Upper lobe of left lung (tissue), 6 donors: Measurements from ENCODE around the gene NOL11. TPM values are rescaled to one million over a fixed set of nuclear protein-coding genes. Genes with fewer than 3 reads are reported as not detected.
A peak's percentile ranks its signal among the peaks of the same experiment; 100 is the strongest.
"Not testable (repeated sequence)": the region's sequence is repeated elsewhere in the genome, so short reads cannot be mapped to it uniquely, and the experiment has no call there.

Experiments
- ATAC-seq, 2 donors: fragments of 200-7000 bp; cut with Tn5 transposase; one replicate each; pipeline ENCODE4 v1.9.1; 2022; ENCODE audit warnings: mild to moderate bottlenecking in 2 of 2, moderate library complexity in 2 of 2; ENCODE audit not compliant: low FRiP score in 2 of 2
- DNase-seq, 2 donors: peaks; one replicate each; pipeline ENCODE4 v3.0.0-alpha.2; 2019 to 2020
- H3K27ac ChIP-seq, 4 donors: fragments of 200-600 bp; sonication (generic); one replicate each; pipeline ENCODE4 v1.5.1; 2016 to 2019
- H3K27me3 ChIP-seq, 4 donors: fragments of 200-600 bp; sonication (generic); one replicate each; pipeline ENCODE4 v1.5.1; 2017 to 2019
- H3K36me3 ChIP-seq, 4 donors: fragments of 200-600 bp; sonication (generic); one replicate each; pipeline ENCODE4 v1.5.1; 2016 to 2019
- H3K4me1 ChIP-seq, 4 donors: fragments of 200-600 bp; sonication (generic); one replicate each; pipeline ENCODE4 v1.5.1; 2018 to 2019
- H3K4me3 ChIP-seq, 4 donors: fragments of 200-600 bp; sonication (generic); one replicate each; pipeline ENCODE4 v1.5.1; 2017 to 2019; ENCODE audit warnings: mild to moderate bottlenecking in 2 of 4, moderate library complexity in 1 of 4
- H3K9me3 ChIP-seq, 4 donors: fragments of 200-600 bp; sonication (generic); one replicate each; pipeline ENCODE4 v1.5.1; 2018 to 2019
- EP300 ChIP-seq, 4 donors: sonication (generic); formaldehyde crosslinking; IDR thresholded peaks; one replicate each; pipeline ENCODE4 v1.5.1; 2017; ENCODE audit warnings: antibody characterized with exemption in 4 of 4, control low read depth in 2 of 4
- POLR2A ChIP-seq, 4 donors: fragments of 450-650 bp; IDR thresholded peaks; one replicate each; pipeline ENCODE4 v1.5.1; 2016 to 2017; ENCODE audit warnings: antibody characterized with exemption in 4 of 4, mild to moderate bottlenecking in 2 of 4
- POLR2AphosphoS5 ChIP-seq, 2 donors: sonication (generic); formaldehyde crosslinking; IDR thresholded peaks; one replicate each; pipeline ENCODE4 v1.5.1; 2017; ENCODE audit warnings: antibody characterized with exemption in 2 of 2
- WGBS, 2 donors: methylation state at CpG; one replicate each; pipeline ENCODE4 v1.1.5; 2017 to 2018; 5-methylcytosine and 5-hydroxymethylcytosine counted together
- total RNA-seq, 6 donors: library from RNA; depleted of rRNA in 4 of 6; stranded (reverse); fragments of >200 nt in 4 of 6; gene quantifications; one replicate each; pipeline versions ENCODE4 v1.1.0 to v1.2.1, GENCODE V29; 2016 to 2021
- TF ChIP-seq, protein P1 (sequence below), 6 experiments: fragments of 450-650 bp in 4 of 6; fragments of 200-600 bp in 2 of 6; sonication (generic) in 2 of 6; IDR thresholded peaks; one replicate each; pipeline ENCODE4 v1.5.1; 2016 to 2019; ENCODE audit warnings: antibody characterized with exemption in 6 of 6
- donor health status: DM: no; HTN: no; CAD: no; lungs with moderate emphysema.
- donor health status: DM: no; HTN: yes; CAD: no; lungs with severe emphysema.

Gene NOL11
- total RNA-seq, 6 donors from 2014 or later, result 7.4 to 39.8 (median 26.6) TPM

DNA sequence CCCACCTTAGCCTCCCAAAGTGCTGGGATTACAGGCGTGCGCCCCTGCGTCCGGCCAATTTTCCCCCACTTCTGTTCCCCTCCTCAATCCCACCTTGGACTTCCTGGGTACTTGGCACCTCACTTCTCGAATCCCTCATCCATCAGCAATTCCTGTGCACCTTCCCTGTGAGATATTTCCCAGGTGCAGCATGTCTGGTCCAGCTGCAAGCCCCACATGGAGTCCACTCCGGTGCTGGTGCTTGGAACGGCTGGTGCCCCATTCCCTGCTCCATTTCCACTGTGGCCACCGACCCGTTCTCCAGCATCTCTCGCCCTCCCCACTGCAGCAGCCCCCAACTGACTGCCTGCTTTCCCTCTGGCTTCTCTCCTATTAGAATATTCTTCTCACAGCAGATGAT is 35.3 kb downstream of the NOL11 start:
- Histone ChIP-seq H3K4me1 (peaks cover 0 to 6% (median 0%) of the 10 kb centered on the region in 4 donors), H3K36me3 (peaks cover 0 to 33% (median 18%) of the 10 kb centered on the region in 4 donors), H3K9me3 (no peaks in the 10 kb centered on the region), H3K4me3 (no peak overlapping the region), H3K27ac (no peak overlapping the region), H3K27me3 (no peaks in the 10 kb centered on the region)
- ATAC-seq, result no peak
- TF ChIP-seq POLR2A (IDR thresholded peaks at IDR 0.05) (no peak), EP300 (IDR thresholded peaks at IDR 0.05) (no peak), POLR2AphosphoS5 (IDR thresholded peaks at IDR 0.05) (no peak)
- TF ChIP-seq, protein P1, sequence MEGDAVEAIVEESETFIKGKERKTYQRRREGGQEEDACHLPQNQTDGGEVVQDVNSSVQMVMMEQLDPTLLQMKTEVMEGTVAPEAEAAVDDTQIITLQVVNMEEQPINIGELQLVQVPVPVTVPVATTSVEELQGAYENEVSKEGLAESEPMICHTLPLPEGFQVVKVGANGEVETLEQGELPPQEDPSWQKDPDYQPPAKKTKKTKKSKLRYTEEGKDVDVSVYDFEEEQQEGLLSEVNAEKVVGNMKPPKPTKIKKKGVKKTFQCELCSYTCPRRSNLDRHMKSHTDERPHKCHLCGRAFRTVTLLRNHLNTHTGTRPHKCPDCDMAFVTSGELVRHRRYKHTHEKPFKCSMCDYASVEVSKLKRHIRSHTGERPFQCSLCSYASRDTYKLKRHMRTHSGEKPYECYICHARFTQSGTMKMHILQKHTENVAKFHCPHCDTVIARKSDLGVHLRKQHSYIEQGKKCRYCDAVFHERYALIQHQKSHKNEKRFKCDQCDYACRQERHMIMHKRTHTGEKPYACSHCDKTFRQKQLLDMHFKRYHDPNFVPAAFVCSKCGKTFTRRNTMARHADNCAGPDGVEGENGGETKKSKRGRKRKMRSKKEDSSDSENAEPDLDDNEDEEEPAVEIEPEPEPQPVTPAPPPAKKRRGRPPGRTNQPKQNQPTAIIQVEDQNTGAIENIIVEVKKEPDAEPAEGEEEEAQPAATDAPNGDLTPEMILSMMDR (IDR thresholded peaks at IDR 0.05), result no peak
- DNase-seq, result peak in 1 of 2 donors; percentile 19
- 95 to 97% methylated on average over 10 of the region's 10 CpGs for WGBS, 2 donors

DNA sequence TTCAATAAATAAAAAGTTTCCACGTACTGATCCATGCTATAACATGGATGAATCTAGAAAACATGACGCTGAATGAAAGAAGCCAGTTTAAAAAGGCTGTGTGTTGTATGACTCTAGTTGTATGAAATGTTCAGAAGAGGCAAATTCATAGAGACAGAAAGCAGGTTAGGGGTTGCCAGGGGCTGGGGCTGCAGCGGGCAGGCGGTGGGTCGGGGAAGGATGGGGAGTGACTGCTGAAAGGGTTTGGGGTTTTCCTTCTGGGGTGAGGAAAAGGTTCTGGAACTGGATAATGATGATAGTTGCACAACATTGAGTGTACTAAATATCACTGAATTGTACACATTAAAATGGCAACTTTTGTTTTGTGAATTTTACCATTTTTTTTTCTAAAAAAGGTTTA is 36.3 kb downstream of the NOL11 start:
- H3K9me3 ChIP-seq, result no peaks in the 10 kb centered on the region
- peak in 1 of 2 donors; percentile 50 for DNase-seq
- H3K4me3 ChIP-seq, result no peak overlapping the region
- no peaks in the 10 kb centered on the region for H3K27me3 ChIP-seq
- no peak overlapping the region for H3K27ac ChIP-seq
- 94 to 95% methylated on average over 5 of the region's 5 CpGs for WGBS, 2 donors
- H3K36me3 ChIP-seq, result peaks cover 0 to 23% (median 13%) of the 10 kb centered on the region in 4 donors
- TF ChIP-seq, protein P1 (IDR thresholded peaks at IDR 0.05), result no peak
- no peak for TF ChIP-seq POLR2A (IDR thresholded peaks at IDR 0.05)
- TF ChIP-seq POLR2AphosphoS5 (IDR thresholded peaks at IDR 0.05), result no peak
- TF ChIP-seq EP300 (IDR thresholded peaks at IDR 0.05), result no peak
- no peak for ATAC-seq
- peaks cover 0 to 6% (median 0%) of the 10 kb centered on the region in 4 donors for H3K4me1 ChIP-seq

DNA sequence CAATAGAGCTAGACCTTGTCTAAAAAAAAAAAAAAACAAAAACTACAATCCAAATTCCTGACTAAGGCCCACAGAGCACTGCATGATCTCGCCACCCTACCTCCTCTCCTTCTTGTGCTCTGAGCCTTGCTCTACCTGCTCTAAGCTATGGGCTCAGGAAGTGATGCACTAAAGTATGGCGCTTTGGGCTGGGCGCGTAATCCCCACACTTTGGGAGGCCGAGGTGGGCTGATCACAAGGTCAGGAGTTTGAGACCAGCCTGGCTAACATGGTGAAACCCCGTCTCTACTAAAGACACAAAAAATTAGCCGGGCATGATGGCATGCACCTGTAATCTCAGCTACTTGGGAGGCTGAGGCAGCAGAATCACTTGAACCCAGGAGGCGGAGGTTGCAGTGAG is 37.0 kb downstream of the NOL11 start:
- ATAC-seq, H3K4me3 ChIP-seq, H3K9me3 ChIP-seq, DNase-seq, H3K27me3 ChIP-seq, H3K27ac ChIP-seq, H3K4me1 ChIP-seq: not testable (repeated sequence)
- peaks cover 0 to 16% (median 9%) of the 10 kb centered on the region in 4 donors for H3K36me3 ChIP-seq
- 85 to 92% methylated on average over 4 to 8 of the region's 8 CpGs for WGBS, 2 donors

DNA sequence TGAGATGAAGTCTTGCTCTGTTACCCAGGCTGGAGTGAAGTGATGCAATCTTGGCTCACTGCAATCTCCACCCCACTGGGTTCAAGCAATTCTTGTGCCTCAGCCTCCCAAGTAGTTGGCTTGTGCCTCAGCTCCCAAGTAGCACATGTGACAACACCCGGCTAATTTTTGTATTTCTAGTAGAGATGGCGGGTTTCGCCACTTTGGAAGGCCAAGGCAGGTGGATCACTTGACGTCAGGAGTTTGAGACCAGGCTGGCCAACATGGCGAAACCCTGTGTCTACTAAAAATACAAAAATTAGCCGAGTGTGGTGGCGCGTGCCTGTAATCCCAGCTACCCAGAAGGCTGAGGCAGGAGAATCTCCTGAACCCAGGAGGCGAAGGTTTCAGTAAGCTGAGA is 39.0 kb downstream of the NOL11 start:
- not testable (repeated sequence) for H3K27ac ChIP-seq, DNase-seq, H3K9me3 ChIP-seq, H3K4me1 ChIP-seq, H3K27me3 ChIP-seq, H3K36me3 ChIP-seq, H3K4me3 ChIP-seq, ATAC-seq
- 96 to 98% methylated on average over 9 of the region's 9 CpGs for WGBS, 2 donors

DNA sequence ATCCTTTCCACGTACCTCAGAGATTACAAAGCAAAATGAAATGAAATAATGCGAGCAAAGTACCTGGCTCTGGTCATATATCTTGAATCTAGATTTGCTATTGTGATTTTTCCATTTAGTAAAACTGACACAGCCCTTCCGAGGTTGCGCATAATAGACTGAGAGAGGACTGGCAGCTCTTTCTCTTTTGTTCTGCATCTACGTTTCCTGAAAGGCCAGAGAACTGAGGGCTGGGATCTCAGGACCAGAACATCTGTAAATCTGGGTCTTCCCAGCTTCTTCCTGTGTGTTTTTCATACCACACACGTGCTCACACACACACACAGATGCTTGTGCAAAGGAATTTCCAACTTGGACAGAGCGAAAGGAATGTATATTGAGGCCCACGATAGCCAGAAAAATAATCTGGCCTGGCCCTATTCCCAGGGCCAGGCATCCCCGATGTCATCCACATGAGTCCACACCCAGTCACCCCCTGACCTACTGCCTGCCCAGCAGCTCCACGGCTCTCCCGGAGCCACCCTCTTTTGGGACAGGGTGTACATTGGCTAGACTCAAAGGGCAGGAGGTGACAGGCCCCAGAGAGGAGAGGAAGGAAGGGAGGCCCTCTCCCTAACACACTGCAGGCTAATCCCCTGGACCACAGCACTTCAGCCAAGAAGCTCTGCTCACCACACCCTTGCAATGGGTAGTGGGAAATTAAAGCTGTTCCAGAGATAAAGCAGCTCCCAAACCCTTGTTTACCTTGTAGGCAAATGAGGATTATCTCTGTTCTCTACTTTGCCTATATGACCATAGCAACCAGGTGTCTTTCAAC is 41.8 kb downstream of the NOL11 start:
- TF ChIP-seq EP300 (IDR thresholded peaks at IDR 0.05) (no peak), POLR2AphosphoS5 (IDR thresholded peaks at IDR 0.05) (no peak), POLR2A (IDR thresholded peaks at IDR 0.05) (no peak)
- TF ChIP-seq, protein P1 (IDR thresholded peaks at IDR 0.05), result no peak
- no peak overlapping the region for H3K4me3 ChIP-seq
- H3K27ac ChIP-seq, result no peak overlapping the region
- H3K9me3 ChIP-seq, result no peaks in the 10 kb centered on the region
- DNase-seq, result no peak
- no peaks in the 10 kb centered on the region for H3K27me3 ChIP-seq
- peak; percentile 19 to 29 for ATAC-seq
- H3K36me3 ChIP-seq, result no peaks in the 10 kb centered on the region
- no peaks in the 10 kb centered on the region for H3K4me1 ChIP-seq
- 64 to 71% methylated on average over 8 to 11 of the region's 11 CpGs for WGBS, 2 donors

DNA sequence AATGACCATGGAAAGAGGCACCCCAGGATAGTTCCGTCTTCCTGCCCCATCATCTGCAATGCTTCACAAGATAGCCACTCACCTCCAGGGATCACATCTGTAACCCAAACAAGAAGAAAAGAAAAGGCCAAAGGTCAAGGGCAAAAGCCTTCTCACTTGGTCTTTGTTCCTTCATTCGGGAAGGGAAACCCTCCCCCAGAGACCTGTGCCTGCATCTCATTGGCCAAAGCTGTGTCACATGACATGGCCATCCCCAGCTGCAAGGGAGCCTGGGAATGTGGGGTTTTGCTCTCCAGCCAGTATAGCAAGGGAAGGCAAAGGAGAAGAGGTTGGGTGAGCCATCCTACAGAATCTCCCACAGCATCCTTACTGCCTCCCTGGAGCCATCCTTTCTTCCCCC is 47.9 kb downstream of the NOL11 start:
- ATAC-seq, result no peak
- no peaks in the 10 kb centered on the region for H3K4me1 ChIP-seq
- no peaks in the 10 kb centered on the region for H3K36me3 ChIP-seq
- 84 to 86% methylated on average over 2 of the region's 2 CpGs for WGBS, 2 donors
- no peaks in the 10 kb centered on the region for H3K9me3 ChIP-seq
- DNase-seq, result no peak
- H3K4me3 ChIP-seq, result no peak overlapping the region
- no peak overlapping the region for H3K27ac ChIP-seq
- no peak for TF ChIP-seq POLR2AphosphoS5 (IDR thresholded peaks at IDR 0.05)
- TF ChIP-seq EP300 (IDR thresholded peaks at IDR 0.05), result no peak
- no peak for TF ChIP-seq POLR2A (IDR thresholded peaks at IDR 0.05)
- H3K27me3 ChIP-seq, result no peaks in the 10 kb centered on the region
